Measurements from ENCODE around the gene DHX9.

The DHX9 gene

GRCh38 chr1:182845379-182845778 lies 6.2 kb downstream of the DHX9 start:
- Mint-ChIP-seq H3K4me1 (peaks cover 29% of the 10 kb centered on the region), H3K36me3 (ENCODE audit: low read depth) (peaks cover 84% of the 10 kb centered on the region), H3K9me3 (no peaks in the 10 kb centered on the region), H3K4me3 (no peak overlapping the region), H3K27me3 (ENCODE audit: low read depth) (no peaks in the 10 kb centered on the region), H3K27ac (no peak overlapping the region)
- no peak for TF ChIP-seq CTCF (IDR thresholded peaks at IDR 0.05; ENCODE audit: unreplicated experiment in 3 of 3)

GRCh38 chr1:182845894-182846293 lies 6.7 kb downstream of the DHX9 start:
- H3K27me3 Mint-ChIP-seq (ENCODE audit: low read depth), result no peaks in the 10 kb centered on the region
- H3K36me3 Mint-ChIP-seq (ENCODE audit: low read depth), result peaks cover 84% of the 10 kb centered on the region
- no peaks in the 10 kb centered on the region for H3K9me3 Mint-ChIP-seq
- no peak overlapping the region for H3K4me3 Mint-ChIP-seq
- no peak overlapping the region for H3K27ac Mint-ChIP-seq
- peaks cover 24% of the 10 kb centered on the region for H3K4me1 Mint-ChIP-seq
- TF ChIP-seq CTCF (IDR thresholded peaks at IDR 0.05; ENCODE audit: unreplicated experiment in 3 of 3), result no peak

- Mint-ChIP-seq H3K27ac (no peak overlapping the region), H3K36me3 (ENCODE audit: low read depth) (peaks cover 93% of the 10 kb centered on the region), H3K4me1 (peaks cover 12% of the 10 kb centered on the region)
Measured at GRCh38 chr1:182847105-182847504, 8.0 kb downstream of the DHX9 start.

GRCh38 chr1:182848736-182849135 lies 9.6 kb downstream of the DHX9 start:
- TF ChIP-seq CTCF (IDR thresholded peaks at IDR 0.05; ENCODE audit: unreplicated experiment in 3 of 3), result no peak
- Mint-ChIP-seq H3K9me3 (no peaks in the 10 kb centered on the region), H3K27me3 (ENCODE audit: low read depth) (no peaks in the 10 kb centered on the region), H3K4me1 (no peaks in the 10 kb centered on the region), H3K27ac (no peak overlapping the region), H3K36me3 (ENCODE audit: low read depth) (peaks cover 92% of the 10 kb centered on the region), H3K4me3 (no peak overlapping the region)

More at GRCh38 chr1:182847105-182847504, 8.0 kb downstream of the DHX9 start:
- Mint-ChIP-seq H3K9me3 (no peaks in the 10 kb centered on the region), H3K27me3 (ENCODE audit: low read depth) (no peaks in the 10 kb centered on the region), H3K4me3 (no peak overlapping the region)
- no peak for TF ChIP-seq CTCF (IDR thresholded peaks at IDR 0.05; ENCODE audit: unreplicated experiment in 3 of 3)

GRCh38 chr1:182850319-182850718 lies 11.2 kb downstream of the DHX9 start:
- Mint-ChIP-seq H3K36me3 (ENCODE audit: low read depth) (peaks cover 95% of the 10 kb centered on the region), H3K4me3 (no peak overlapping the region), H3K4me1 (no peaks in the 10 kb centered on the region), H3K27me3 (ENCODE audit: low read depth) (no peaks in the 10 kb centered on the region), H3K9me3 (no peaks in the 10 kb centered on the region), H3K27ac (no peak overlapping the region)
- TF ChIP-seq CTCF (IDR thresholded peaks at IDR 0.05; ENCODE audit: unreplicated experiment in 3 of 3), result no peak

GRCh38 chr1:182851825-182852224 lies 12.7 kb downstream of the DHX9 start:
- H3K9me3 Mint-ChIP-seq, result no peaks in the 10 kb centered on the region
- TF ChIP-seq CTCF (IDR thresholded peaks at IDR 0.05; ENCODE audit: unreplicated experiment in 3 of 3), result no peak

More at GRCh38 chr1:182851825-182852224, 12.7 kb downstream of the DHX9 start:
- peaks cover 94% of the 10 kb centered on the region for H3K36me3 Mint-ChIP-seq (ENCODE audit: low read depth)
- no peaks in the 10 kb centered on the region for H3K4me1 Mint-ChIP-seq
- no peaks in the 10 kb centered on the region for H3K27me3 Mint-ChIP-seq (ENCODE audit: low read depth)
- H3K27ac Mint-ChIP-seq, result no peak overlapping the region
- H3K4me3 Mint-ChIP-seq, result no peak overlapping the region

Data from nephron (organoid).